RWPE2 (cell line): ENCODE results near the gene TTC34.
A peak's percentile ranks its signal among the peaks of the same experiment; 100 is the strongest.

Experiments used
- ATAC-seq: fragments of 200-7000 bp; cut with Tn5 transposase; 3 replicates; pipeline ENCODE4 v1.9.1; 2021; ENCODE audit warnings: low read depth
- DNase-seq: peaks from one replicate; pipeline ENCODE4 v3.0.0-alpha.2; 2020; ENCODE audit warnings: low spot score
- H3K27ac ChIP-seq: fragments of 450-650 bp; 2 replicates; pipeline ENCODE4 v1.5.1; 2017; ENCODE audit warnings: mild to moderate bottlenecking; ENCODE audit not compliant: poor library complexity, severe bottlenecking
- H3K27me3 ChIP-seq: fragments of 250-450 bp; sonication (Bioruptor Pico); 2 replicates; pipeline ENCODE4 v1.5.1; 2021; ENCODE audit warnings: mild to moderate bottlenecking, moderate library complexity; ENCODE audit not compliant: insufficient read depth, poor library complexity, severe bottlenecking
- H3K36me3 ChIP-seq: fragments of 250-450 bp; sonication (Bioruptor Pico); 2 replicates; pipeline ENCODE4 v1.5.1; 2020; ENCODE audit warnings: low read depth, mild to moderate bottlenecking, moderate library complexity
- H3K4me1 ChIP-seq: fragments of 250-450 bp; sonication (Bioruptor Pico); 2 replicates; pipeline ENCODE4 v1.5.1; 2021; ENCODE audit warnings: mild to moderate bottlenecking, moderate library complexity; ENCODE audit not compliant: insufficient read depth, poor library complexity, severe bottlenecking
- H3K4me3 ChIP-seq: fragments of 250-450 bp; sonication (Bioruptor Pico); 2 replicates; pipeline ENCODE4 v1.5.1; 2021; ENCODE audit warnings: mild to moderate bottlenecking, moderate library complexity; ENCODE audit not compliant: severe bottlenecking
- H3K9me3 ChIP-seq: fragments of 250-450 bp; sonication (Bioruptor Pico); 2 replicates; pipeline ENCODE4 v1.5.1; 2021; ENCODE audit warnings: mild to moderate bottlenecking, moderate library complexity; ENCODE audit not compliant: severe bottlenecking
- TF ChIP-seq, protein P1 (sequence below): fragments of 450-650 bp; IDR thresholded peaks from one replicate; pipeline ENCODE4 v1.5.1; 2017; ENCODE audit warnings: mild to moderate bottlenecking, moderate library complexity; ENCODE audit not compliant: poor library complexity, severe bottlenecking

TTC34 gene

DNA sequence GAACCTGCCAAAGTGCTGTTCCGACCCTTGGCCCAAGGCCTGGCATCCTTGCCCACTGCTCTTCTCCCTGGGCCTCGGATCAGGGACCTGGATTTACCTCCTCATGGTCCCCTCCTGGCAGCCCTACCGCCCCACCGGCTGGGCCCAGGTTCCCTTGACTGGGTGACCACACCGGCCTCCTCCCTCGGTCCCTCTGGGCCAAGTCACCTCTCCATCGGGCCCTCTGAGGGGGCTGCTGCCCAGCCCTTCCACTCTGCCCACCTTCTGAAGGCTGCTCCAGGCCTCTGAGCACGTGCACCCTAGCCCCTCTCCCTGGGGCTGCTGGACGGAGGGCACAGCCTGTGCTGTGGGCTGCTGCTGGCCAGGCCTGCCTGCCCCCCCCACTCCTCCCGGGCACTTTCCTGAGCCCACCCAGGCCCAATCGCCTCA, 159.3 kb downstream of the TTC34 start:
- H3K9me3 ChIP-seq, result peaks cover 6% of the 10 kb centered on the region
- no peaks in the 10 kb centered on the region for H3K4me1 ChIP-seq
- no peaks in the 10 kb centered on the region for H3K27me3 ChIP-seq
- no peaks in the 10 kb centered on the region for H3K36me3 ChIP-seq
- DNase-seq, result peak; percentile 41
- peak; percentile 17 for ATAC-seq
- TF ChIP-seq, protein P1, sequence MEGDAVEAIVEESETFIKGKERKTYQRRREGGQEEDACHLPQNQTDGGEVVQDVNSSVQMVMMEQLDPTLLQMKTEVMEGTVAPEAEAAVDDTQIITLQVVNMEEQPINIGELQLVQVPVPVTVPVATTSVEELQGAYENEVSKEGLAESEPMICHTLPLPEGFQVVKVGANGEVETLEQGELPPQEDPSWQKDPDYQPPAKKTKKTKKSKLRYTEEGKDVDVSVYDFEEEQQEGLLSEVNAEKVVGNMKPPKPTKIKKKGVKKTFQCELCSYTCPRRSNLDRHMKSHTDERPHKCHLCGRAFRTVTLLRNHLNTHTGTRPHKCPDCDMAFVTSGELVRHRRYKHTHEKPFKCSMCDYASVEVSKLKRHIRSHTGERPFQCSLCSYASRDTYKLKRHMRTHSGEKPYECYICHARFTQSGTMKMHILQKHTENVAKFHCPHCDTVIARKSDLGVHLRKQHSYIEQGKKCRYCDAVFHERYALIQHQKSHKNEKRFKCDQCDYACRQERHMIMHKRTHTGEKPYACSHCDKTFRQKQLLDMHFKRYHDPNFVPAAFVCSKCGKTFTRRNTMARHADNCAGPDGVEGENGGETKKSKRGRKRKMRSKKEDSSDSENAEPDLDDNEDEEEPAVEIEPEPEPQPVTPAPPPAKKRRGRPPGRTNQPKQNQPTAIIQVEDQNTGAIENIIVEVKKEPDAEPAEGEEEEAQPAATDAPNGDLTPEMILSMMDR, result no peak
- peak overlapping the region; percentile 68 for H3K4me3 ChIP-seq
- peak overlapping the region; percentile 34 for H3K27ac ChIP-seq

DNA sequence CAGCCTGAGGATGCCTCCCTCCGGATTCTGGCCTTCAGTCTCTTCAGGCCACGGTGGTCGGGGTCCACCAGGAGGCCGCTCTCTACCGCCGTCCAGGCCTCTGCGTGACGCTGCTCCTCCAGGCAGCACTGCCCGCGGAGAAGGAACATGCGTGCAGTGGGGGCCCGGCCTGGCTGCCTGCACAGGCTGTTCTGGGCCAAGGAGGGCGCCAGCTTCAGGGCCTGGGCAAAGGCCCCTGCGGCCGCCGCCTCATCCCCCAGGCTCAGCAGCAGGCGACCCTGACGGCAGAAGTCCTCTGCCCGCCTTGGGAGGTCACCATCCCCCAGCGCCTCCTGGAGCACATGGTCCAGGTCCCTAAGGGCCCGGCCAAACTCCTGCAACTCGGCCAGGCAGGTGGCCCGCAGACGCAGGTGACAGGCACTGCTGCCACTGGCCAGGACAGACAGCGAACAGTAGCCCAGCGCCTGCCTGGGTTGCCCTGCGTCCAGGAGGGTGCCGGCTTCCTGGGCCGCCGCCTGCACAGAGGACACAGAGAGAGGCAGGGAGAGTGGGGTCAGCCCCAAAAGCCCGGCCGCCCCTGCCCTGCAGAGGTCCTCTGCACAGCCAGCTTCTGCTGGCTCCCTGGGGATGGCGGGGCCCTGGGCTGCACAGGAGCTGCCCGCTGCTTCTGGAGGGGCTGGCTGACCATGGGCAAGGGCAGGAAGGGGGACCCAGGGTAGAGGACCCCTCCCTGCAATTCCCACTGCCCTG, 159.9 kb downstream of the TTC34 start:
- DNase-seq (peak; percentile 67), ATAC-seq (no peak)
- TF ChIP-seq, protein P1, result no peak
- no peaks in the 10 kb centered on the region for H3K4me1 ChIP-seq
- no peaks in the 10 kb centered on the region for H3K27me3 ChIP-seq
- peak overlapping the region; percentile 34 for H3K27ac ChIP-seq
- peaks cover 6% of the 10 kb centered on the region for H3K9me3 ChIP-seq
- H3K36me3 ChIP-seq, result no peaks in the 10 kb centered on the region
- peak overlapping the region; percentile 68 for H3K4me3 ChIP-seq

DNA sequence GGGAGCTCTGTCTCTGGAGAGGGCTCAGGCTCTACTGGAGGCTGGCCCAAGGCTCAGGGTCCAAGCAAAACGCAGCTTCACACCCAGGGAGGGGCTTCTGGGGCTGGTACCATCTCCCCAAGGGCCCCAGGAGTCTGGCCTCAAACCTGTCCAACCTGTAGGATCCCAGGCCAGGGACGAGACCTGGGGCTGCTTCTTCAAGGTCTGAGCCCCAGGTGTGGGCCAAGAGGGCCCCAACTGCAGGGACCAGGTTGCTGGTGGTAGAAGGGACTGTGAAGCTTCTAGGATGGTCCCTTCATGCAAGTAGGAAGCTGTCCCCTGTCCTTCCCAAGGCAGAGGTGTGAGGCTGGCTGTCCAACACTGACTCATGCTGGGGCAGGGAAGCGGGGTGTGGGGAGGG, 160.9 kb downstream of the TTC34 start:
- TF ChIP-seq, protein P1, result no peak
- ATAC-seq, result no peak
- DNase-seq, result no peak
- H3K36me3 ChIP-seq, result no peaks in the 10 kb centered on the region
- peaks cover 11% of the 10 kb centered on the region for H3K9me3 ChIP-seq
- no peak overlapping the region for H3K27ac ChIP-seq
- no peak overlapping the region for H3K4me3 ChIP-seq
- no peaks in the 10 kb centered on the region for H3K4me1 ChIP-seq
- H3K27me3 ChIP-seq, result no peaks in the 10 kb centered on the region

DNA sequence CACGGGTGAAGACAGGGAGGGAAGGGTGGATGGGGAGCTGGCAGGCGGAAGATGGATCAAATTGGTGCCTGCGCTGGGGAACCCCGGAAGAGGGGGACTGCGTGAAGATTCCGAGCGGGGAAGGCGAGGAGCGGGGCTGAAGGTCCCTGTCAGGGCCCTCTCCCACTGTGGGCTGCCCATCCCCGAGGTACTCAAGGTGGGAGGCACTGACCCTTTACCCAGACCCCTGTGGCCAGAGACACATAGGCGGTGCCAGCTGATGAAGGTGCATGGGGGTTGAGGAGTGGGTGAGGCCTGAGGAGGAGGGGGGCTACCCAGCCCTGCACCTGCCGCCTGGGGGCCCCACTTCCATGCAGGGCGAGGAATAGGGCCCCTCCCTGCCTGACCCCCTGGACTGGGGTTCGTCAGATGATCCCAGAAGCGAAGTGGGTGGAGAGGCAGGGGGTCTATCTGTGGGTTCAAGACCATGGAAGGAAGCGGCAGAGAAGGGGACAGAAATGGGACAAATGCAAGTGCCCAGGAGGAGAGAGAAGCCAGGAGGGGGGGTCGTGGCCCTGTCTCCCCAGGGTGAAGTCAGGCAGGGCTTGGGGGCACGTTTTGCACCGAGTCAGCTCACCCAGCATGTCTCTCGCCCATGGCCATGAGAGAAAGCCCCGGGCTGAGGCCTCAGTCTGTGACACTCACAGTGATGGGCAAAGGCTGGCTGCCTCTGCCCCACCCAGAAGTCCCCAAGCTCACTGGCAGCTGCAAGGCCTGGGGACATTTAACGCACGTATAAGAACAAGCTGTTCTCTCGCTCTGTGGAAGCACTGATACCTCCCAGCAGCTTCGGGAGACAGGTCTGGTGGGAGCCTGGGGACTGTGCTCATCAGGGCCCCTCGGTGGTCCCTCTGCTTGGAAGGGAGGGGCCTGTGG, 161.6 kb downstream of the TTC34 start:
- H3K27me3 ChIP-seq, result no peaks in the 10 kb centered on the region
- H3K36me3 ChIP-seq, result no peaks in the 10 kb centered on the region
- H3K9me3 ChIP-seq, result peaks cover 11% of the 10 kb centered on the region
- TF ChIP-seq, protein P1, result no peak
- no peak overlapping the region for H3K27ac ChIP-seq
- DNase-seq, result no peak
- ATAC-seq, result no peak
- no peak overlapping the region for H3K4me3 ChIP-seq
- no peaks in the 10 kb centered on the region for H3K4me1 ChIP-seq
